ENCODE data around the gene ACP1.

Gene ACP1

GRCh38 chr2:278927-279320, 14.2 kb downstream of the ACP1 start:
- no peak overlapping the region for H3K27ac ChIP-seq
- no peak for DNase-seq (ENCODE audit: low read depth, low spot score)

- no peak overlapping the region for H3K27ac ChIP-seq
- no peak for DNase-seq (ENCODE audit: low read depth, low spot score)
Measured at GRCh38 chr2:279366-279765, 14.6 kb downstream of the ACP1 start.

GRCh38 chr2:279956-280649, 15.4 kb downstream of the ACP1 start:
- DNase-seq (ENCODE audit: low read depth, low spot score), result no peak
- no peak overlapping the region for H3K27ac ChIP-seq

GRCh38 chr2:280650-281110, 15.9 kb downstream of the ACP1 start:
- no peak overlapping the region for H3K27ac ChIP-seq
- DNase-seq (ENCODE audit: low read depth, low spot score), result no peak

- H3K27ac ChIP-seq, result no peak overlapping the region
- no peak for DNase-seq (ENCODE audit: low read depth, low spot score)
Measured at GRCh38 chr2:281381-281780, 16.6 kb downstream of the ACP1 start.

GRCh38 chr2:282371-283263, 17.9 kb downstream of the ACP1 start:
- no peak overlapping the region for H3K27ac ChIP-seq
- no peak for DNase-seq (ENCODE audit: low read depth, low spot score)

- no peak overlapping the region for H3K27ac ChIP-seq
- no peak for DNase-seq (ENCODE audit: low read depth, low spot score)
Measured at GRCh38 chr2:283996-284794, 19.4 kb downstream of the ACP1 start.

- H3K27ac ChIP-seq, result no peak overlapping the region
- no peak for DNase-seq (ENCODE audit: low read depth, low spot score)
Measured at GRCh38 chr2:284896-285492, 20.2 kb downstream of the ACP1 start.

- DNase-seq (ENCODE audit: low read depth, low spot score), result no peak
- no peak overlapping the region for H3K27ac ChIP-seq
Measured at GRCh38 chr2:285531-285930, 20.8 kb downstream of the ACP1 start.

GRCh38 chr2:286035-286434, 21.3 kb downstream of the ACP1 start:
- DNase-seq (ENCODE audit: low read depth, low spot score), result no peak
- no peak overlapping the region for H3K27ac ChIP-seq

GRCh38 chr2:286774-287392, 22.1 kb downstream of the ACP1 start:
- no peak for DNase-seq (ENCODE audit: low read depth, low spot score)
- no peak overlapping the region for H3K27ac ChIP-seq

GRCh38 chr2:287471-287885, 22.7 kb downstream of the ACP1 start:
- no peak for DNase-seq (ENCODE audit: low read depth, low spot score)
- H3K27ac ChIP-seq, result no peak overlapping the region

GRCh38 chr2:287911-288757, 23.4 kb downstream of the ACP1 start, which contains the start of gene ALKAL2:
Gene ALKAL2, minus strand, starts transcription at chr2:288091. Its CDS starts 256 bp downstream, at chr2:287835.
- no peak for DNase-seq (ENCODE audit: low read depth, low spot score)

GRCh38 chr2:288758-289361, 24.1 kb downstream of the ACP1 start:
- DNase-seq (ENCODE audit: low read depth, low spot score), result no peak
- H3K27ac ChIP-seq, result no peak overlapping the region

More at GRCh38 chr2:287911-288757, 23.4 kb downstream of the ACP1 start, which contains the start of gene ALKAL2:
- H3K27ac ChIP-seq, result no peak within 1 kb of the TSS

- H3K27ac ChIP-seq, result no peak overlapping the region
- DNase-seq (ENCODE audit: low read depth, low spot score), result no peak
Measured at GRCh38 chr2:289362-290089, 24.8 kb downstream of the ACP1 start.

- H3K27ac ChIP-seq, result no peak overlapping the region
- DNase-seq (ENCODE audit: low read depth, low spot score), result peak; percentile 16
Measured at GRCh38 chr2:290090-290722, 25.5 kb downstream of the ACP1 start.

- no peak overlapping the region for H3K27ac ChIP-seq
- no peak for DNase-seq (ENCODE audit: low read depth, low spot score)
Measured at GRCh38 chr2:295090-295489, 30.3 kb downstream of the ACP1 start.

Data from epithelial cell of prostate (primary cell).